Activated CD4-positive, alpha-beta T cell treated with anti-CD3 and anti-CD28 coated beads, Interleukin-2, amount 50 U/mL, for 1 hour (primary cell): Measurements from ENCODE around the gene IKZF2.
"Not testable (repeated sequence)": the region's sequence is repeated elsewhere in the genome, so short reads cannot be mapped to it uniquely, and the experiment has no call there.

Experiments
- DNase-seq: peaks from one replicate; pipeline ENCODE4 v3.0.0-alpha.2; 2020

IKZF2 gene

DNA sequence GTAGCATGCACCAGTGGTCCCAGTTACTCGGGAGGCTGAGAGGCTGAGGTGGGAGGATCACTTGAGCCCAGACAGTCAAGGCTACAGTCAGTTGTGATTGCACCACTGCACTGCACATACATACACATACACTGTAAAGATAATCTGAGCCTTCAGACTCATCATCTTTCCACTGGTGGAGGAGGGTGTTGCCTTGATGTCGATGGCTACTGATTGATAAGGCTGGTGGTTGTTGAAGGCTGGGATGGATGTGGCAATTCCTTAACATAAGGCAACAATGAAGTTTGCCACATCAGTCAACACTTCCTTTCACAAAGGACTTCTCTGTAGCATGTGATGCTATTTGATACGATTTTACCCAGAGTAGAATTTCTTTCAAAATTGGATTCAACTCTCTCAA, 118.8 kb downstream of the IKZF2 start:
- DNase-seq, result no peak

DNA sequence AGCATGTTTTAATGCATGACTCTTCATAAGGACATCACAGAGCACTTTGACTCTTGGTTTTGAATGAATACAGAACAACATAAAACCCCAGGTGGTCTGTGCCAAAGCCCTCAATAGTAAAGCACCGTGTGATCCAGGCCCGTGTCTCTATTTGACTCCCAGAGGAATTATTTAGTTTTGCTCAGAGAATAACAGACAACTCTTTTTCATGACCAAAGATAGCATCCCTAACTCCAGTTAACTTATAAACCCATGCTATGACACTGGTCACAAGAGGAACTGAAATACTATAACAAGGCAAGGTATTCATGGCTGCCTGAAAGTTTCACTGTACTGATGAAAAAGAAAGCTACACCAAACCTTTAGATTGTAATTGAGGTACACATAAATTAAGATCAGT, 128.4 kb downstream of the IKZF2 start:
- DNase-seq, result no peak

DNA sequence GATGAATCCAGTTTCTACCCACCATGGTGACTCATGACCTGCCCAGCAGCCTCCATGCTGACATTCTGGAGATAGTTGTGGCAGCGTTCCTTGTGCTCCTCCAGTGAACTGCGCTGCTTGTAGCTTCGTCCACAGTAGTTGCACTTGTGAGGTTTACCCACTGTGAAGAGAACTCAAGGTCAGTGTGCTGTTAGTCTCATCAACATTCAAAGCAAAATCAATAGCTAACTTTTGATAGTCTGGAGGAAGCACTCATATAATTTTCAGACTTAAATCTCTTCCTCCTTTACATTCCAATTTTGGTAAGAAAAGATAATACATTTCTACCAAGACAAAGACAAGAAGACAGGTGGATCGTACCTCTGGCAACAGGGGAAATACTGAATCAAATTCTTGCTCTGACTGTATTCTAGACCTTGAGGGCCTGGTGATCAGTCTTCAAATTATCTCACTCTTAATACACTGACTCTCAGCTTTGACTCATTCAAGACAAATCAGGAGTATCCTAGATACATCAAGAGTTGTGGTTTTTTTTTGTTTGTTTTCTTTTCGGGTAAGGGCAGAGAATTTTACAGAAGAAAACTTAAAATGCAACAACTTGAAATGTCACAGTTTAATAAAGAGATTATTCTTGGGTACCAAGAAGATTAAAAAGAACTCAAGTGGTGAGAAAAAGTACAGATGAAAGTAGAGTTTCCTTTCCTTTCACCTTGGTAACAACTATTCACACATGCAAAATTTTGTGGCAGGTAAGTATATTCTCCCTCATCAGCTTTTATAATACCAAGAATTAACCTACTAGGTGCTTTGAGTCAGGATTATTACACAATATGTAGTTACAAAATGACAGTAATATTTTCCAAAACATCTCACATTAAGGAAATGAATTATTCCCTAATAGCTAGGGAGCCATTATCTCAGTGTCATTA, 129.2 kb downstream of the IKZF2 start:
- no peak for DNase-seq

DNA sequence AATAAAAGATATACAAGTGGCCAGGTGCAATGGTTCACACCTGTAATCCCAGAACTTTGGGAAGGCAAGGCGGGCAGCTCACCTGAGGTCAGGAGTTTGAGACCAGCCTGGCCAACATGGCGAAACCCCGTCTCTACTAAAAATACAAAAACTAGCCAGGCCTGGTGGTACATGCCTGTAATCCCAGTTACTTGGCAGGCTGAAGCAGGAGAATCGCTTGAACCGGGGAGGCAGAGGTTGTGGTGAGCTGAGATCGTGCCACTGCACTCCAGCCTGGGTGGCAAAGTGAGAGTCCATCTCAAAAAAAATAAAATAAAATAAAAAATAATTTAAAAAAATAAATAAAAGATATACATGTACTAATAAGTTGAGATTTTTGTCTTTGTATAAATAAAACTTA, 130.5 kb downstream of the IKZF2 start:
- not testable (repeated sequence) for DNase-seq

DNA sequence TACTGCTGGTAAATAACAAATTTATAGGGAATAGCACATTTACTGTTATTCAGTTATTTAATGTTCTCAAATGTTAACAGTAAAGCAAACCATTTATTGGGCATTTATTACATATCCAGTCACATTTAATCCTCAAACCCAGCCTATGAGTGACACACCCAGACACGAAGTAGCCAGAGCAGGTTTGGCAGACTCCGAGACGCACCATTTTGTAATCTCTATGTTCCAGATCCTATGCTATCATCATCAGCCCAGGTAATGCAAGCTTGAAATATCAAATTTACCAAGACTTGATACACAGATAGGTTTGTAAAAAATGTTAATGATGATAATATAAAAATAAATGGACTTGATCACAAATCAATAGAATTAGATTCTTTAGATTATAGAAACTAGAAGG, 131.1 kb downstream of the IKZF2 start:
- DNase-seq, result no peak

DNA sequence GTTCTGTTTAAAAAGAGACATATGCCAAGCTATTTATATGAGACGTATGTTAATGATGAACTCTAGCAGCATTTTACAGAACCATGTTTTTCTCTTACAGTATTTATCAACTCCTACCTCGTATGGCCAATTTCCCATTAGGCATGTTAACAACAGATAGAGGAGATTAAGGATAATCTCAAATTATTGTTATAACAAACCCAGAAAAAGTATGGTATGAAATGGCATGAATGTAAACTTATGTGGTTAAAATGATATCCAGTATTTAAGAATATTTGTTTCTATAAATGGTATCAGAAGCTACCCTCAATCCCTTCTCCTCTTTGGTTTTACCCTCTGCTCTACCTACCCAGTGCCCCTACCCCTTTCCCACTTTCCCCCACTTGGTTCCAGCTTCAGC, 132.0 kb downstream of the IKZF2 start:
- DNase-seq, result no peak

DNA sequence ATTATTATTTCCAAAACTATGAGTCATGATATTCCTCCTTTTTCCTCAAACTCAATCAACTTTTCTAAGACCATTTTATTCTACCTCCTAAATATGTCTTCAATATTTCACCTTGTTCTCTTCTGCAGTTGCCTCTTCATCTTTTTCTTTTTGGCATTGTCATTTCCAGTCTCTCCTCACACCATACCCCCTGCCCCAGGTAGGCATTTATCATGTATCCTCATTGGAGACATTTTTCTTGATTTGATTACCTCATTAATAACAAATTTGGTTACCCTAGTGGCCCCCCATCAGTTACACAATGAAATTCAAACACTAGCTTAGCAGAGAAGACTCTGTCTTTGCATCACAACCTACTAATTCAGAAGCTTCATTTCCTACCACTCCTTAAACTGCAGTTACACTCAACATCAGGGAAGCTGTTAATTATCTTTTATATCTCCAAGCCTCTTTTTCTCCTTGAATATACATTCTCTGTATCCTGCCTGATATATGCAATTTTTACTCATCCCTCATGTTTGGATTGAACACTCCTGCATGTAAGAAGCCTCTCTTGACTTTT, 133.0 kb downstream of the IKZF2 start:
- no peak for DNase-seq

DNA sequence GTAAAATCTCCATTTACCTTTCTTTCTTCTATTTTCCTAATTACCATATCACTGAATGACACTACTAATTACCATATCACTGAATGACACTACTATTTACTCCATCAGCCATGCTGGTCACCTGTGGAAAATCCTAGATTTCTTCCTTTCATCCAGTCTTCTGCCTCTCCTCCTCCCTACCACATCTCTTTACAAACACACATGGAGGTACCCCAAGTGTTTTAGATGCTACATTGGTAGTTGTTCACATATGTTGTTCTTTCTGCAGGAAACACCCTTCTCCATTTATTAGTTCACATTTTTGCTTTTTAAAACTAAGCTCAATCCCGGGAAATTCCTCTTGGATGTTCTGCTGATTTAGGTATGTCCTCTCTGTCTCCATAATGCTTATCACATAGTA, 134.0 kb downstream of the IKZF2 start:
- no peak for DNase-seq

DNA sequence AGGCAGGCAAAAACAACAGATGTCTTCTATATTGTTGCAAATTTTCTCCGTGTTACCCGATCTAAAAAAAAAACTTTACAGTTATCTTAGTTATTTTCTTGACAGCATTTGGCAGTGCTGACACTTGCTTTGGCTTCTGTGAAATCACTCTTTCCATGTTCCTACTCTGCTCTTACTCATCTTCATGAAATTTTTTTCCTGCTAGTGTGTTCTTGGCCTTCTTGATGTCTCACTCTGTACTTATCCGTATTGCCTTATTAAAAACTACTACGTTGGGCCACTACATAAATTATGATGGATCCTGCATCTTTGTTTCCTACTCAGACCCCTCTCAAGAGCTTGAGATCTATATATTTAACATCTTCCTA, 134.4 kb downstream of the IKZF2 start:
- no peak for DNase-seq

DNA sequence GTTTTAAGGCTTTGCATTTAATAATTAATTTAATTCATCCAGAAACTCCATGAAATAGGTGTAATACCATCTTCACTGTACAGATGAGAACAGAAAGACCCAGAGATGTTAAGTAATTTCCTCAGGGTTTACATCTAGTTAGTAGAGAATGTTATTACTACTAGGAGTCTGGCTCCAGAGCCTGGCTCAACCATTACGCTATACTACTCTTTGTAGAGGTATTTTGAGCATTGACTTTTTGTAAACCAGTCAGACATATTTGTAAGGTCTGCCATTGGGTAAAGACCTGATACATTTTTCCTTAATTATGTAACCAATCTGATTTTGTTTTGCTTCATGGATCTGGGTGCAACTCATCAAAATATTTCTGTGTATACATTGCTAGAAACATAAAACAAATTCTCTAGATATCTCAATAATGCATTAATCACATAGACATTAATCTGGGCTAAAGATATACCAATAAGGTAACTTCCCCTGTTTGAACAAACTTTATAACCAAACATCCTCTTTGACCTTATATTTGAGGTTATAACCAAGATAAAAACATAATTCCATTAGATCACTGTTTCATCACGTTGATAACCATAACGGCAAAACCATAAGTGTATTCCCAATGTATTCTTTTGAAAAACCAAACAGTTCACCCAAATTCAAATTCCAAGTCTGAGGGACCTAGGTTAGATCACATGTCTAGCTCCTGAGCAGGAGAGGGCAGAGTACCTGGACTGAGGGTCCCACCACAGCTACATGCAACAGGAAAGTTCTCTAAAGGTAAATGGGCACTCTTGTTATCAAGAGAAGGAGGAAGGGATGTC, 135.0 kb downstream of the IKZF2 start:
- DNase-seq, result no peak

DNA sequence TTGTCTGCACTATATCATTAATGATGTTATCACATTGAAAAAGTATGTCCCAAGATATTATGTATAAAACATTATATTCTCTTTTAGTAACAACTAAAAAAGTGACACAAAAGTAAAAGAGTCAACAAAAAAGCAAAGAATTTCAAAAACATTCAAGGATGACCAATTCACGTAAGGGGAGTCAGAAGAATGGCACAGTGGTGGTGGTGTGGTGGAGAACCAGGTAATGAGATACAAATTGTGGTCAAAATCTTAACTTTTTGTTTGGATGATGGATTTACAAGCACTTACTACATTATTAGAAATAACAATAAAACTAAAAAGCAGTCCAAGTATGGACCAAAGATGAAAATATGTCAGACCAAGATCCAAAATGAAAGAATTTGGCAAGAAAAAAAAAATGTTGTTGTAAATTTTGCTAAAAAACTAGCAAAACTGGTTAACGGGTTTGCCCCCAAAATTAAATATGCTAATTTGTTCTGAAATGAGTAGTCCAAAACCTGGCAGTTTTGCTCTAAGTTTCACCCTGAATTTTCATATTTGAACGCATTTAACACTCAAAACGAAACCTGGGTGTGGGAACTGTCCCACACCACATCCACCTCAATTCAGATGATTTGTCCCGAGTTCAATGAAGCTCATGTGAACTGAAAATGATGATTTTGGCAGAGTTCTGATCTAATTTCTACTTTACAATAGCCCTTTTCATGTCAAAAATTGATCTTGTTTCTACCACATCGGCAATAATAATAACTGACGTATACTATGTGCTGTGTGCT, 135.8 kb downstream of the IKZF2 start:
- DNase-seq, result no peak

DNA sequence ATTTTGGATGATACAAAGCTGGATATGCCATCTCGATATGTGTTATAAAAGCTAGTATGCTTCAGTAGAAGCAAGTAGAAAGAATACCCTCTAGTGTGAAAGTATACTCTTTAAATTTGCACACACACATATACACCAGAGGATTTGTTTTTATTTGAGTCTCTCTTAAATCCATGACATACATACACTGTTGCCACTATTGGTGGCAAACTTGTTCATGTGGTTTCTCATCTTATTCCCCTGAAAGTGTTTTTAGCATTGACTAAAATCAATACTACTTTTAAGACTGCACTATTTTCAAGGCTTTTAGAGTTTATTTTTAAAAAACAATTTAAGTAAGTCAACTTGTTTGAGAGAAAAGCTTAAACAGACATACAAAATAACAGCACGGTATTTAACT, 137.4 kb downstream of the IKZF2 start:
- no peak for DNase-seq

DNA sequence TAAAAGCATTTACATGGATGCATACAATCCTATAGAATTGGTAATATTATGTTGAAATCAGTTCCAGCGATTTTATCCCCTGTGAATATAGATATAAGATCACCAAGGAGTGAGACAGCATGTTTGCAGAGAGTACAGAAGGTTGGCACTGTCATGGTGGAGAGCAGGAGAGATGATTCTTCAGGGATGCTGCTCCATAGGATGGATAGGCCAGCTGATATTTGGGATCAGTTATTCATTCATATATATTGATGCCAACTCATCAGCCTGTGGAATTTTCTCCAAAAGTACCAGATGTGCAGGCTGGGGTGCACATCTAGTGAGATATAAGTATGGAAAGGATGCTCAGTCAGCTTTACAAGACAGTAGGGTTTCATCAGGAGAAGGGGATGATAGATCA, 139.9 kb downstream of the IKZF2 start:
- DNase-seq, result no peak

DNA sequence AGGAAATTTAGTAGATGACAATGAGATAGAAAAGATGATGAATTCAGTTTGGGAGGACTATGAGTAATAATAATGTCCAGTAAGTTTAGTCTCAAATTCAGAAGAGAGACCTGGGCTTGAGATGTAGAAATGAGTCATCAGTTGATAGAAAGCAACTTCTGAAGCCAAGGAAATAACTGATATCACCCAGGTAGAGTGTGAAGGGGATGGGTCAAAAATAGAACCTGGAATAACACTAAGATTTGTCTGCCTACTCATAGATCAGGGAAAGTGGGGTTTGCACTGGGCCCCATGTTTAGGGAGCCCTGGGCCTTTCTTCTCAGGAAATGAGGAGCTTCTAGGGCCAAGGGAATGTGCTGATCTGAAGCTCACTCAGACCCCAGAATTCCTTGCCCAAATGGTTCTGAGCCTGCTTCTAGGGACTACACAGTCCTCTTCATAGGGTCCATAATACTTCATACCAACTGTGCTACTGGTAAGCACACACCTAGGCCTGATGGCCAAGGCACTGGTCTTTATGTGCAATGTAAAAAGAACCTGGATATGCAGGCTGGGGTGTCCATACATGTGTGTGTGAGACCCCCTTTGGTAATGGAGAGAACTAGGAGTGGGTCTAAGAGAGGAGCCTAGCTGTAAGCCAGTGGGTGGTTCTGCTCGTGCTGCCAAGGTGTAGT, 141.2 kb downstream of the IKZF2 start:
- DNase-seq, result no peak

DNA sequence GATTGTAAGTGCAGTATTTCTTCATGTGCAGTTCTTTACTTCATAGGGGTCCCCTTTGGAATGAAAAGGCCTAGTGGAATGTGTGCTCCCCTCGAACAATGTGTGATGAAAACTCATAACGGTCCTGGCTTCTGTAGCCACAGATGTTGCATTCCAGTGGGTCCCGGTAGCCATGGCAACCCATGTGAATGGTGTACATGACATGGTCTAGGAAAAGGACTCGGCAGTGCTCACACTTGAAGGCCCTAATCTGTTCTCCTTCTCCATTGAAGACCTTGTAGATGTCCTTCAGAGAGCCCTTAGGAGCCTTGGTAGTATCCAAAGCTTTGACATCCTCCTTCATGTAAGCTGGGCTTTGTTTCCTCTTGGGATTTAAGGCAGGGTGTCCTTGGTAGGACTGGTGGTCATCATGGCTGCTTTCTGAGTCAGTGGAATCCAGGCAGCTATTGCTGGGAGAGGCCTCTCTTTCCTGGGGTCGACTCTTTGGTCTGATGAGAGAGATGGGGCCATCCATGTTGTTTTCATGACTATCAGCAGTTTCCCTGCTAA, 144.0 kb downstream of the IKZF2 start:
- DNase-seq, result no peak

DNA sequence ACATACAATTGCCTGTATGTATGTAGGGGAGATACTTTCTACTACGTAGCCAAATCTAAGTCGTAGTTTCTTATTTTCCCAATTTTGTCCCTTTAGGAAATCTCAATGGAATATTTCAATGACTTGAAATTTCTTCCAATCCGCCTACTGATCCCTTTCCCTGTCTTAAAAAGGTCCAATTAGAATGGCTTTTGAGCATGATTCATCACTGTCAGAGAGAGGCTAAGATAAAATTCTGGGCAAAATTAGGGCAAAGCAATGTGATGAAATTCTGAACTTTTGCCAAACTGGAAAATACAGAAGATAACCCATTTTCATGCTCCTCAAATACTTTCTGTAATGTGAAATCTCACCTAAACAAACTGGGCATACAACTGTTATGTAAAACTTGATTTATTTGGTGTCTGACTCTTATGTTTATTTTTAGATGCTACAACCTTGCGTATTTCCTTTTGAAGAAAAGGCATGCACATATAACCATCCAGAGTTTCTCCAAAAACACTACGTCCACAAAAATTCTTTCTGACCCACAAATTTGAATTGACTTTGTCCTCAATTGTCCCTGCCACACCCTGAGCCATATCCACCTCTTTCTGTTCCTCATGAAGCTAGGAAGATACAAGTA, 147.1 kb downstream of the IKZF2 start:
- no peak for DNase-seq

DNA sequence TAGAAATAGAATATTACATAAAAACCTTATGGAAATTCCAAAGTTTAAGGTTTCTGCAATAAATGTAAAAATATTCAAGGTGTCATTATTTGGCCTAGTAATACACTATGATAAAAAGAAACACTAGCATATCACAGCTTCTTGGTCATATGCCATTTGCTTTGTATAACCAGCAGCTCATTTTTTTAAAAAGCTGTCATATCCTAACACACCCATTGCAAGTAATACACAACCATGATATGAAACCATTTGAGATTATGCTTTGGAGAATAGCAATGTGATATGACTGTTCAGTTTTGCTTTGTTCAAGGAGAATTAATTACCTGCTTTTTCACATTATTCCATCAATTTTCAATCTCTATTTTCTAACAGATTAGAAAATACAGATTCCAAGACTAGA, 149.0 kb downstream of the IKZF2 start:
- no peak for DNase-seq

DNA sequence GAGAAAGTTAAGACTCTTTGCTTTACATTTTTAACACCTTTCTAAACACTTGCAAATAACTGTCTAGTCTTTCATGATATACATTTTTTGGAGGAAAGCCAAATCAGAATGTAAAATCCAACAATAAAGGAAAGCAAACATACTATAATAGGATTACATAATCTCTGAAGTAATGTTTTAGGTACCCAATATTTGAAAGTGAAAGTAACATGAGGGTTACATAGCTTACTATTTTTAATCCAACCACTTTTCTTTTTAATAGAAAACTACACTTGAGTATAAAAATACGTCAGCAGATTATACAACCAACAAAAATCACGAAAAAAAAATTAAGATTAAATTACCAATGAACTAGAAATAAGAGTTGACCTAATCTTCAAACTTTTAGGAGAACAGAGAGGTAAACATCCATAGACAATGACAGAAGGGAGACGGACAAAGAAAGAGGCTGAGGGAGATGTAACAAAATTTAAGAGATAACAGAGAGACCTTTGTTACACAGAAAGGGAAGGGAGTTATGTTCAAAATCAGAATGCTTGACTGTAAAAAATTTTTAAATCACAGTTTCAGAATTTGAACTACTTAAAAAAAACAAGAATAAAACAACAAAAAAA, 150.0 kb downstream of the IKZF2 start:
- DNase-seq, result no peak

DNA sequence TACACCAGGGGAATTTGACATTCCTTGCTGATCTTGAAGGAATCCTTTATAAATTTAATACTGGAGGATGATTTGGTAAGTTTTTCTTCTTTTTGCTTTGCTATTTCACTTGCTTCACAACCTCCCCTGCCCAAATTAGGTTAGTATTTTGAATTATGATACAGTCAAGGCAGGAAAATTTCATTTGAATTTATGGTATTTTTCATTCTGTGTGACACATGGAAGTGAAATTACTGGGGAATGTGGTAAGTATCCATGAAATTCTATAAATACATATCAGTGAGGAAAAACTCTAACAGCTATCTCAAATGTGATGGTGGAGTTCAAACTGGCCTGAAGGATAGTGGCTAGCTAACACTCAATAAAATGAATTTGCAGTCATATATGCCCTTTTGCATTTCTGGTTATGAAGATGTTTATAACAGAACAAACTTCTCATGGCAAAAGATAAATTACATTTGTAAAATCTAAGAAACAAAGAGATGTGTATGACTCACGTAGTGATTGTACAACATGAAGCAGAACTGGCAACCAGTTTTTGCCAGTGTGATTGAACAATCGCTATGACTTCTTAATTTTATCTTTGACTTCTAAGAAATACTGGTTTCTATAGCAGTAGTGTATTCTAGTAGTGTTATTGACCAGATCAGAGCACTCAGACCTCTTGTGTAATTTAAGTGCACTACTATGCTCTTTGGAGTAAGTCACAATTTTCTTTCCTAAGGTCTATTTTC, 152.6 kb downstream of the IKZF2 start:
- no peak for DNase-seq

DNA sequence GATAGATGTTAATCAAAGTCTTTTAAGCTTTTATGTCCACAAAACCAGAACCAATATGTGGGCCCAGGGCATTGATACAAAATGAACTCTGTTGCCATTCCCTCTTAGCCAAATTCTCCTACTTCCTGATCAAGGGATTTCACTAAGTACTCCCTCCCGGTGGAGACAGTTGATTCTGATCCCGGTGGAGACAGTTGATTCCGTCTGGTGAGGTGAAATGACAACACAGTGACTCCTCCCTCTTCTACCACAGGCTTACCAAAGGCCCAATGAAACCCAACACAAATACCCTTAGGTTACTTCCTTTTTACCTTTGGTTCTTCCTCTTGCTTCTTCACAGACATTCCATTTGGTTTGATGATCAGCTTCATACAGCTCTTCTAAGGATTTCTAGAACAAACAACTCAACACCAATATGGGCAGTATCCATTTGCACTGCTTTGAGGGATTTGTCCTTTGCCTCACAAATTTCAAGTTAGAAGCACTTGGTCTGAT, 153.8 kb downstream of the IKZF2 start:
- DNase-seq, result no peak
